Kidney (tissue), 14 donors: ENCODE results near the gene ROR2. TPM values are rescaled to one million over a fixed set of nuclear protein-coding genes. Genes with fewer than 3 reads are reported as not detected.

Experiments
- DNase-seq, 5 donors: peaks; one replicate each; pipeline ENCODE4 v3.0.0-alpha.2; 2013 to 2020
- FAIRE-seq: peaks from 2 replicates; lab custom pipeline; 2012; peaks lifted over from hg19 to GRCh38; lab: Jason Lieb, UNC
- H3K27ac ChIP-seq, 2 donors: one replicate each; pipeline ENCODE4 v1.7.0; 2013; ENCODE audit warnings: low read depth in 2 of 2, low read length in 2 of 2, inconsistent platforms in 1 of 2
- H3K27me3 ChIP-seq: one replicate; pipeline ENCODE4 v1.7.1; 2013; ENCODE audit warnings: low read length, inconsistent platforms; ENCODE audit not compliant: control insufficient read depth, insufficient read depth
- H3K36me3 ChIP-seq, 3 donors: one replicate each; pipeline versions ENCODE4 v1.7.0 to v1.7.1; 2013; ENCODE audit warnings: low read length in 3 of 3, control low read depth in 1 of 3, inconsistent platforms in 1 of 3; ENCODE audit not compliant: insufficient read depth in 3 of 3, control insufficient read depth in 2 of 3
- H3K4me1 ChIP-seq, 3 donors: one replicate each; pipeline versions ENCODE4 v1.7.0 to v1.7.1; 2013; ENCODE audit warnings: low read length in 3 of 3, inconsistent platforms in 1 of 3, low read depth in 1 of 3; ENCODE audit not compliant: control insufficient read depth in 2 of 3, insufficient read depth in 2 of 3
- H3K4me3 ChIP-seq, 3 donors: one replicate each; pipeline versions ENCODE4 v1.7.0 to v1.8.1; 2013; ENCODE audit warnings: low read length in 3 of 3, control low read depth in 1 of 3, inconsistent platforms in 1 of 3
- H3K9ac ChIP-seq, 3 donors: one replicate each; pipeline versions ENCODE4 v1.7.0 to v1.7.1; 2013; ENCODE audit warnings: low read length in 3 of 3, control low read depth in 1 of 3, inconsistent platforms in 1 of 3
- H3K9me3 ChIP-seq, 3 donors: one replicate each; pipeline versions ENCODE4 v1.7.0 to v1.7.1; 2013; ENCODE audit warnings: low read length in 3 of 3, control low read depth in 1 of 3, inconsistent platforms in 1 of 3; ENCODE audit not compliant: control insufficient read depth in 2 of 3, insufficient read depth in 1 of 3
- CTCF ChIP-seq: IDR thresholded peaks from 3 replicates; pipeline ENCODE4 v1.5.1; 2012; ENCODE audit warnings: mild to moderate bottlenecking, moderate library complexity, borderline replicate concordance; ENCODE audit not compliant: insufficient read depth; ENCODE audit errors: extremely low read depth
- intact Hi-C: fragments of 100-400 bp; cut with DNase I; formaldehyde crosslinking; loops from one replicate; pipeline ENCODE4 v1.11.1; 2022
- polyA plus RNA-seq: library from polyadenylated mRNA; stranded (reverse); fragments of 350-450 nt; fragmentation: Illumina TruSeq; extraction: RNeasy Lipid Tissue Mini Kit (QIAGEN cat#74804); gene quantifications from one replicate; pipeline ENCODE4 v1.2.3, GENCODE V29; 2014; ENCODE audit warnings: low read depth, low replicate concordance; ENCODE audit not compliant: insufficient read depth
- total RNA-seq: library from RNA; stranded (reverse); fragmentation: NEBNext Ultra II Directional; extraction: Animal tissue kit (Norgen Biotek cat#: 25700); gene quantifications from one replicate; pipeline ENCODE4 v1.2.1, GENCODE V29; 2021
- donor health status: control.
- donor health status: control.
- donor health status: control.
- donor health status: control.
- donor health status: control.
- donor health status: DM: yes; HTN: yes; CAD: no.
- donor health status: Normal renal cell carcinoma (clear cell type).

ROR2 gene
- total and polyA plus RNA-seq, 2 donors from 2014 or later = 1.5 to 5.7 TPM

DNA sequence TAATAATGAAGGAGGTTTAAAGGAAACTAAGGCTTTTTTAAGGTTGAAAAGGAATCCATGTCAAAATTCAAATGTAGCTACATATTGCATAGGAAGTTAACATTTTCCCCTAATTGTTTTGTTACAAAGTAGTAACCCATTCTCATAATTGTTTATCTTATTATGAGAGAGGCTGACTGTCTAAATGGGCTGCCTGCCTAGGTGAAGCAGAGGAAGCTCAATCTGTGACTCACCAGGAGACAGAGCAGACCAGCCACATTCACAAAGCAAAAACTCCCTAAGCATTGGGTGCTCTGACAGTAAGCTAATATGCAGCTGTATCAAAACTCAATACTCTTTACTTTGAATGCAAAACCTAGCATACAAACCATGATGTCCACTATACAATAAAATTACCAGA is 208.5 kb downstream of the ROR2 start:
- intact Hi-C loops = no loop called here
- no peak for FAIRE-seq

GRCh38 chr9:91740701-91741100 is 209.3 kb downstream of the ROR2 start:
- Histone ChIP-seq H3K4me1 (no peaks in the 10 kb centered on the region), H3K36me3 (no peaks in the 10 kb centered on the region), H3K9me3 (no peaks in the 10 kb centered on the region), H3K27ac (no peak overlapping the region), H3K27me3 (no peaks in the 10 kb centered on the region), H3K4me3 (no peak overlapping the region), H3K9ac (no peak overlapping the region)
- intact Hi-C loops = no loop called here
- DNase-seq = peak in 1 of 5 donors; percentile 51
- TF ChIP-seq CTCF = no peak
- no peak for FAIRE-seq

More for the DNA sequence above, 208.5 kb downstream of the ROR2 start:
- Histone ChIP-seq H3K9ac (no peak overlapping the region), H3K36me3 (no peaks in the 10 kb centered on the region), H3K4me3 (no peak overlapping the region), H3K4me1 (no peaks in the 10 kb centered on the region), H3K27ac (no peak overlapping the region), H3K9me3 (no peaks in the 10 kb centered on the region), H3K27me3 (no peaks in the 10 kb centered on the region)
- no peak for TF ChIP-seq CTCF
- no peak for DNase-seq

DNA sequence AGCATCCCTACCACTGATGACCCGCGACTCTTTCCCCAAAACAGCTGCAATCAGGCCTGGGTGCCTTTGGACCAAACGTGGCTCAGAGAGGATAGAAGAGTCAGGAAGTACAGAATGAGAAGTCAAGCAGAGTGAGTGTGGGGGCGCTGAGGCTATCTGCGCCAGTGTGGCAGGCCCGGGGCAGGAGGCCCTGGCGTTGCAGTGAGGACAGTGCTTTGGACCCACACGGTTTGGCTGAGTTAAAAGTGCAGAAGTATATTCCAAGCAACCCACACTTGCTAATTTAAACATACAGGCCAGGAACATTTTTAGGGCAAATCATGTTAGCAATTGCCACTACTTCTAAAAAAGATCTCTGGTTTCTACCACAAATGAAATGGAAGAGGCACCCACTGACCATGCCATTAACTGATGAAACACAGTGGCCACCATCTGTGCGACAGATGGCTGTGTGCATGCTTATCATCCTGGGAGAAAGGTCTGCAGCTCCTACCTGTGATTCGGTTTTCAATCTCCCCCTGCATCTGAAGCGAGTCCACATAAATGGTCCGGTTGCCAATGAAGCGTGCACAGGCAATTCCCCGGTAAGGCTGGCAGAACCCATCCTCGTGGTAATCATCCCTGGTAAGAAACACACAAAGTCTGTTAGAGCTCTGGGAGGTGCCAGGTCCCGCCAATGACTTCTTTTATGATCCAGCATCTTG is 213.0 kb downstream of the ROR2 start:
- no peak overlapping the region for H3K9ac ChIP-seq
- TF ChIP-seq CTCF = no peak
- H3K27me3 ChIP-seq = no peaks in the 10 kb centered on the region
- H3K4me1 ChIP-seq = no peaks in the 10 kb centered on the region
- H3K9me3 ChIP-seq = no peaks in the 10 kb centered on the region
- FAIRE-seq (no peak), DNase-seq (no peak)
- intact Hi-C loops = loop anchor here (10.0 kb wide), 1 partner anchor 822 kb away; no protein-coding TSS in a partner anchor
- no peak overlapping the region for H3K4me3 ChIP-seq
- no peak overlapping the region for H3K27ac ChIP-seq
- H3K36me3 ChIP-seq = no peaks in the 10 kb centered on the region
